H9 (cell line): ENCODE data around the gene SULT2B1. TPM values are rescaled to one million over a fixed set of nuclear protein-coding genes. Genes with fewer than 3 reads are reported as not detected.
A peak's percentile ranks its signal among the peaks of the same experiment; 100 is the strongest.

Experiments
- DNase-seq: peaks from one replicate; pipeline ENCODE4 v3.0.0-alpha.2; 2017
- H2AFZ ChIP-seq: one replicate; pipeline ENCODE4 v1.6.1; 2013; ENCODE audit warnings: mild to moderate bottlenecking, low read length, control low read depth, moderate library complexity
- H2AK5ac ChIP-seq: 2 replicates; pipeline ENCODE4 v1.6.1; 2013; ENCODE audit warnings: low read length, control low read depth, mixed read lengths; ENCODE audit not compliant: insufficient read length
- H2BK120ac ChIP-seq: one replicate; pipeline ENCODE4 v1.6.1; 2013; ENCODE audit warnings: low read depth, mild to moderate bottlenecking, low read length, control low read depth, inconsistent platforms; ENCODE audit not compliant: poor library complexity, severe bottlenecking
- H2BK12ac ChIP-seq: 2 replicates; pipeline ENCODE4 v1.6.1; 2013; ENCODE audit warnings: low read length, control low read depth, mixed read lengths, low read depth; ENCODE audit not compliant: insufficient read length
- H2BK15ac ChIP-seq: 2 replicates; pipeline ENCODE4 v1.6.1; 2013; ENCODE audit warnings: low read depth, low read length, control low read depth
- H2BK20ac ChIP-seq: one replicate; pipeline ENCODE4 v1.6.1; 2013; ENCODE audit warnings: low read depth, mild to moderate bottlenecking, low read length, control low read depth, inconsistent platforms; ENCODE audit not compliant: poor library complexity, severe bottlenecking
- H2BK5ac ChIP-seq: 2 replicates; pipeline ENCODE4 v1.6.1; 2013; ENCODE audit warnings: low read length, control low read depth, mixed read lengths; ENCODE audit not compliant: insufficient read length
- H3K14ac ChIP-seq: 2 replicates; pipeline ENCODE4 v1.6.1; 2013; ENCODE audit warnings: low read length, control low read depth; ENCODE audit not compliant: insufficient read depth
- H3K18ac ChIP-seq: 2 replicates; pipeline ENCODE4 v1.6.1; 2013; ENCODE audit warnings: low read depth, mild to moderate bottlenecking, mixed read lengths, low read length, control low read depth; ENCODE audit not compliant: insufficient read length
- H3K23ac ChIP-seq: 2 replicates; pipeline ENCODE4 v1.6.1; 2013; ENCODE audit warnings: low read length, control low read depth, mixed read lengths, low read depth; ENCODE audit not compliant: insufficient read length
- H3K23me2 ChIP-seq: 2 replicates; pipeline ENCODE4 v1.6.1; 2013; ENCODE audit warnings: low read depth, mild to moderate bottlenecking, mixed read lengths, low read length, control low read depth; ENCODE audit not compliant: insufficient read length, poor library complexity, severe bottlenecking
- H3K27ac ChIP-seq: 2 replicates; pipeline ENCODE4 v1.5.1; 2013; ENCODE audit warnings: low read length, control low read depth, mixed read lengths, low read depth; ENCODE audit not compliant: insufficient read length
- H3K27me3 ChIP-seq: 2 replicates; pipeline ENCODE4 v1.6.1; 2013; ENCODE audit warnings: low read length, control low read depth, inconsistent platforms; ENCODE audit not compliant: insufficient read depth
- H3K4ac ChIP-seq: 2 replicates; pipeline ENCODE4 v1.6.1; 2013; ENCODE audit warnings: low read depth, mild to moderate bottlenecking, control low read depth, inconsistent platforms, low read length, moderate library complexity
- H3K4me1 ChIP-seq: 2 replicates; pipeline ENCODE4 v1.6.1; 2013; ENCODE audit warnings: low read length, control low read depth, inconsistent platforms; ENCODE audit not compliant: insufficient read depth
- H3K4me2 ChIP-seq: 2 replicates; pipeline ENCODE4 v1.6.1; 2013; ENCODE audit warnings: low read length, control low read depth, mixed read lengths; ENCODE audit not compliant: insufficient read length, insufficient read depth
- H3K56ac ChIP-seq: 2 replicates; pipeline ENCODE4 v1.6.1; 2013; ENCODE audit warnings: low read depth, mild to moderate bottlenecking, mixed read lengths, low read length, control low read depth; ENCODE audit not compliant: insufficient read length
- H3K79me1 ChIP-seq: 2 replicates; pipeline ENCODE4 v1.6.1; 2013; ENCODE audit warnings: low read depth, mild to moderate bottlenecking, moderate library complexity, low read length, control low read depth, inconsistent platforms; ENCODE audit not compliant: insufficient read depth, poor library complexity, severe bottlenecking
- H3K79me2 ChIP-seq: 2 replicates; pipeline ENCODE4 v1.6.1; 2013; ENCODE audit warnings: low read length, control low read depth, inconsistent platforms; ENCODE audit not compliant: insufficient read depth
- H3K9ac ChIP-seq: 2 replicates; pipeline ENCODE4 v1.6.1; 2013; ENCODE audit warnings: low read length, control low read depth, mixed read lengths; ENCODE audit not compliant: insufficient read length; ENCODE audit errors: extremely low read depth
- H3K9me3 ChIP-seq: one replicate; pipeline ENCODE4 v1.6.1; 2013; ENCODE audit warnings: low read depth, low read length, inconsistent platforms; ENCODE audit not compliant: control insufficient read depth
- H3T11ph ChIP-seq: one replicate; pipeline ENCODE4 v1.6.1; 2013; ENCODE audit warnings: mild to moderate bottlenecking, low read length, control low read depth, inconsistent platforms
- H4K20me1 ChIP-seq: one replicate; pipeline ENCODE4 v1.6.1; 2013; ENCODE audit not compliant: control insufficient read depth, insufficient read length, insufficient read depth
- H4K5ac ChIP-seq: 2 replicates; pipeline ENCODE4 v1.6.1; 2013; ENCODE audit warnings: low read depth, mild to moderate bottlenecking, mixed read lengths, low read length, control low read depth; ENCODE audit not compliant: insufficient read length
- H4K8ac ChIP-seq: replicated peaks from 2 replicates; pipeline ENCODE4 v1.6.1; 2013; ENCODE audit warnings: low read length, control low read depth, mixed read lengths, low read depth; ENCODE audit not compliant: insufficient read length
- H4K91ac ChIP-seq: 2 replicates; pipeline ENCODE4 v1.6.1; 2013; ENCODE audit warnings: low read depth, mild to moderate bottlenecking, moderate library complexity, mixed read lengths, low read length, control low read depth; ENCODE audit not compliant: insufficient read length
- H3K27ac Mint-ChIP-seq, 3 experiments: 2 replicates in 2 of 3; 3 replicates in 1 of 3; pipeline ENCODE4 v1.8.0; 2020 to 2021; ENCODE audit warnings: mixed read lengths in 3 of 3, mild to moderate bottlenecking in 1 of 3, moderate library complexity in 1 of 3
- H3K27me3 Mint-ChIP-seq: 2 replicates; pipeline ENCODE4 v1.8.0; 2021; ENCODE audit warnings: low read depth, mild to moderate bottlenecking, moderate library complexity, mixed read lengths
- H3K36me3 Mint-ChIP-seq, 3 experiments: 2 replicates in 2 of 3; 3 replicates in 1 of 3; pipeline ENCODE4 v1.8.0; 2020 to 2021; ENCODE audit warnings: low read depth in 3 of 3, mixed read lengths in 3 of 3; ENCODE audit not compliant: insufficient read depth in 1 of 3
- H3K4me1 Mint-ChIP-seq, 2 experiments: 2 replicates each; pipeline ENCODE4 v1.8.0; 2020; ENCODE audit warnings: mixed read lengths in 2 of 2
- H3K4me3 Mint-ChIP-seq, 2 experiments: 2 replicates in 1 of 2; 3 replicates in 1 of 2; pipeline ENCODE4 v1.8.0; 2020 to 2021; ENCODE audit warnings: mild to moderate bottlenecking in 2 of 2, mixed read lengths in 2 of 2, moderate library complexity in 1 of 2
- H3K9me3 Mint-ChIP-seq, 2 experiments: 2 replicates in 1 of 2; 3 replicates in 1 of 2; pipeline ENCODE4 v1.8.0; 2020; ENCODE audit warnings: mild to moderate bottlenecking in 2 of 2, mixed read lengths in 2 of 2, moderate library complexity in 1 of 2
- WGBS: extraction: QIAGEN DNeasy Blood & Tissue Kit; methylation state at CpG from one replicate; pipeline ENCODE4 v1.1.7; 2013; ENCODE audit warnings: missing lambda C conversion rate, low lambda C conversion rate, mixed read lengths; ENCODE audit not compliant: insufficient read length; ENCODE audit errors: extremely low coverage; 5-methylcytosine and 5-hydroxymethylcytosine counted together
- total RNA-seq: library from RNA; stranded (reverse); gene quantifications from 2 replicates; pipeline ENCODE4 v1.2.1, GENCODE V29; 2021
- TF ChIP-seq, protein P1 (sequence below): fragments of 200-600 bp; sonication (generic); conservative IDR thresholded peaks from 3 replicates; pipeline ENCODE4 v1.8.0; 2021; ENCODE audit warnings: antibody characterized with exemption, mild to moderate bottlenecking

SULT2B1 gene
- total RNA-seq, 1 experiment from 2014 or later: 1.7 TPM

DNA sequence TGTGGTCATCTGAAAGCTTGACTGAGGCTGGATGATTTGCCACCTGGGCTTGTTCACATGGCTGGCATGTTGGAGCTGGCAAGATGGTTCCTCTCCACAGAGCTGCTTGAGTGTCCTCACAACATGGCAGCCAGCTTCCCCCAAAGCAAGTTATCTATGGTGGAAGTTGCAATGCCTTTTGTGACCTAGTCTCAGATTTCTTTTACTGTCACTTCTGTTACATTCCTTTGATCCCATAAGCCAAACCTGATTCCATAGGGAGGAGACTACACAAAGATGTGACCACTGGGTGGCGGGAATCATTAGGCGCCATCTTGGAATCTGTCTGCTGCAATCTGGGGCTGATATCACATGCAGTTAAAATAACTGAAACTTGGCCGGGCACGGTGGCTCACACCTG lies 22.8 kb upstream of the SULT2B1 start:
- no CpG with 5 or more reads among the region's 4 CpGs for WGBS
- H3K18ac ChIP-seq: no peak overlapping the region
- H3K79me1 ChIP-seq: no peaks in the 10 kb centered on the region
- no peak overlapping the region for H2BK15ac ChIP-seq
- Mint-ChIP-seq H3K9me3 (peaks cover 38 to 39% of the 10 kb centered on the region in 2 experiments), H3K27ac (peak overlapping the region in 1 of 3 experiments; percentile 77; a peak in 1 of 7 replicates), H3K27me3 (peaks cover 1% of the 10 kb centered on the region; the same call in 1 of the 2 replicates), H3K4me1 (peaks cover 3 to 9% of the 10 kb centered on the region in 2 experiments), H3K4me3 (no peak overlapping the region), H3K36me3 (peaks cover 16 to 31% (median 20%) of the 10 kb centered on the region in 3 experiments)
- H2BK5ac ChIP-seq: no peak overlapping the region
- no peak overlapping the region for H2AK5ac ChIP-seq
- no peak overlapping the region for H3K4me2 ChIP-seq
- no peak overlapping the region for H2BK120ac ChIP-seq
- no peaks in the 10 kb centered on the region for H3K27me3 ChIP-seq
- no peak overlapping the region for H2BK12ac ChIP-seq
- H3T11ph ChIP-seq: no peak overlapping the region
- no peak overlapping the region for H3K56ac ChIP-seq
- no peak overlapping the region for H4K91ac ChIP-seq
- H2BK20ac ChIP-seq: no peak overlapping the region
- H3K4me1 ChIP-seq: no peaks in the 10 kb centered on the region; the same call in 1 of the 2 replicates
- H2AFZ ChIP-seq: no peak overlapping the region
- TF ChIP-seq, protein P1, sequence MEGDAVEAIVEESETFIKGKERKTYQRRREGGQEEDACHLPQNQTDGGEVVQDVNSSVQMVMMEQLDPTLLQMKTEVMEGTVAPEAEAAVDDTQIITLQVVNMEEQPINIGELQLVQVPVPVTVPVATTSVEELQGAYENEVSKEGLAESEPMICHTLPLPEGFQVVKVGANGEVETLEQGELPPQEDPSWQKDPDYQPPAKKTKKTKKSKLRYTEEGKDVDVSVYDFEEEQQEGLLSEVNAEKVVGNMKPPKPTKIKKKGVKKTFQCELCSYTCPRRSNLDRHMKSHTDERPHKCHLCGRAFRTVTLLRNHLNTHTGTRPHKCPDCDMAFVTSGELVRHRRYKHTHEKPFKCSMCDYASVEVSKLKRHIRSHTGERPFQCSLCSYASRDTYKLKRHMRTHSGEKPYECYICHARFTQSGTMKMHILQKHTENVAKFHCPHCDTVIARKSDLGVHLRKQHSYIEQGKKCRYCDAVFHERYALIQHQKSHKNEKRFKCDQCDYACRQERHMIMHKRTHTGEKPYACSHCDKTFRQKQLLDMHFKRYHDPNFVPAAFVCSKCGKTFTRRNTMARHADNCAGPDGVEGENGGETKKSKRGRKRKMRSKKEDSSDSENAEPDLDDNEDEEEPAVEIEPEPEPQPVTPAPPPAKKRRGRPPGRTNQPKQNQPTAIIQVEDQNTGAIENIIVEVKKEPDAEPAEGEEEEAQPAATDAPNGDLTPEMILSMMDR: 0 out of 3 replicates have a peak, but pooled peaks have one; percentile 13
- H4K5ac ChIP-seq: no peak overlapping the region
- no peaks in the 10 kb centered on the region for H3K79me2 ChIP-seq
- H3K23ac ChIP-seq: no peak overlapping the region
- no peak overlapping the region for H3K9ac ChIP-seq
- H3K4ac ChIP-seq: no peak overlapping the region
- no peak overlapping the region for H3K14ac ChIP-seq
- H3K27ac ChIP-seq: no peak overlapping the region
- DNase-seq: no peak
- no peaks in the 10 kb centered on the region for H3K9me3 ChIP-seq
- H4K20me1 ChIP-seq: no peaks in the 10 kb centered on the region
- H3K23me2 ChIP-seq: no peaks in the 10 kb centered on the region
- H4K8ac ChIP-seq: no peak overlapping the region
